RWPE1 (cell line): ENCODE data around the gene SLC24A3.
A peak's percentile ranks its signal among the peaks of the same experiment; 100 is the strongest.

Experiments used
- CTCF ChIA-PET: fragments of 350-600 bp; sonication (Branson Sonifier 250); formaldehyde crosslinking; extraction: SDS; loops from one replicate; lab custom pipeline; 2021; lab: Yijun Ruan, JAX
- POLR2A ChIA-PET: fragments of 400-600 bp; formaldehyde crosslinking; extraction: SDS; loops from one replicate; lab custom pipeline; 2020; ENCODE audit warnings: antibody characterized with exemption; ENCODE audit not compliant: low non-redundant PET; lab: Yijun Ruan, JAX
- DNase-seq: peaks from one replicate; pipeline ENCODE4 v3.0.0; 2012; ENCODE audit warnings: low spot score
- H3K27ac ChIP-seq: fragments of 450-650 bp; 2 replicates; pipeline ENCODE4 v1.5.1; 2017
- TF ChIP-seq, protein P1 (sequence below): fragments of 450-650 bp; conservative IDR thresholded peaks from 2 replicates; pipeline ENCODE4 v1.5.1; 2017; ENCODE audit warnings: low read depth, mild to moderate bottlenecking

The SLC24A3 gene

GRCh38 chr20:19313342-19314069 is 101.1 kb downstream of the SLC24A3 start:
- TF ChIP-seq, protein P1, sequence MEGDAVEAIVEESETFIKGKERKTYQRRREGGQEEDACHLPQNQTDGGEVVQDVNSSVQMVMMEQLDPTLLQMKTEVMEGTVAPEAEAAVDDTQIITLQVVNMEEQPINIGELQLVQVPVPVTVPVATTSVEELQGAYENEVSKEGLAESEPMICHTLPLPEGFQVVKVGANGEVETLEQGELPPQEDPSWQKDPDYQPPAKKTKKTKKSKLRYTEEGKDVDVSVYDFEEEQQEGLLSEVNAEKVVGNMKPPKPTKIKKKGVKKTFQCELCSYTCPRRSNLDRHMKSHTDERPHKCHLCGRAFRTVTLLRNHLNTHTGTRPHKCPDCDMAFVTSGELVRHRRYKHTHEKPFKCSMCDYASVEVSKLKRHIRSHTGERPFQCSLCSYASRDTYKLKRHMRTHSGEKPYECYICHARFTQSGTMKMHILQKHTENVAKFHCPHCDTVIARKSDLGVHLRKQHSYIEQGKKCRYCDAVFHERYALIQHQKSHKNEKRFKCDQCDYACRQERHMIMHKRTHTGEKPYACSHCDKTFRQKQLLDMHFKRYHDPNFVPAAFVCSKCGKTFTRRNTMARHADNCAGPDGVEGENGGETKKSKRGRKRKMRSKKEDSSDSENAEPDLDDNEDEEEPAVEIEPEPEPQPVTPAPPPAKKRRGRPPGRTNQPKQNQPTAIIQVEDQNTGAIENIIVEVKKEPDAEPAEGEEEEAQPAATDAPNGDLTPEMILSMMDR, result no peak
- no peak overlapping the region for H3K27ac ChIP-seq
- POLR2A ChIA-PET, result interaction anchor here (0.7 kb wide), 1 partner anchor 10 kb away, joined by 10 read pairs; no protein-coding TSS in a partner anchor
- no peak for DNase-seq
- CTCF ChIA-PET, result interaction anchor here (0.6 kb wide), 1 partner anchor 349 kb away, joined by 3 read pairs; no protein-coding TSS in a partner anchor

DNA sequence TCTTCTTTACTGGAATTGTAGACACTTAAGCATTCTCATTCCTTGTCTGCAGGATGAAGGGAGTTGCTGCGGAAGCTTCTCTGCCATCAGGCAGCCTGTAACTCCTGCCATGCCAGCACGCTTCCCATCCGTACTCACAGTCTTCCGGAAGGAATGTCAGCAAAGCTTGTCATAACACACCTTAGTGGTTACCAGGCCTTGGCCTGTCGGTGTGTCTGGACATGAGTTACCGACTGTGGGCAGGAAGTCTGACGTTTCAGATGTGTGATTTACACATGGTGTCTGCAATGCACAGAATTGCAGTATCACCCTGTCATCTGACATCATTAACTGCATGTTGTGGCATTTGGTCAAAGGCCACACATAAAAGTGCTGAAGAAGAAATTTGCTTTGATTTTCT is 102.2 kb downstream of the SLC24A3 start:
- TF ChIP-seq, protein P1, result no peak
- DNase-seq, result peak; percentile 59
- H3K27ac ChIP-seq, result peak overlapping the region; percentile 71
- POLR2A ChIA-PET, result no interaction called here
- CTCF ChIA-PET, result interaction anchor here (0.5 kb wide), 1 partner anchor 110 kb away, joined by 4 read pairs; no protein-coding TSS in a partner anchor

- ChIA-PET POLR2A (no interaction called here), CTCF (no interaction called here)
- no peak overlapping the region for H3K27ac ChIP-seq
- no peak for DNase-seq
- TF ChIP-seq, protein P1, result no peak
Measured at GRCh38 chr20:19317237-19318069, 105.0 kb downstream of the SLC24A3 start.

DNA sequence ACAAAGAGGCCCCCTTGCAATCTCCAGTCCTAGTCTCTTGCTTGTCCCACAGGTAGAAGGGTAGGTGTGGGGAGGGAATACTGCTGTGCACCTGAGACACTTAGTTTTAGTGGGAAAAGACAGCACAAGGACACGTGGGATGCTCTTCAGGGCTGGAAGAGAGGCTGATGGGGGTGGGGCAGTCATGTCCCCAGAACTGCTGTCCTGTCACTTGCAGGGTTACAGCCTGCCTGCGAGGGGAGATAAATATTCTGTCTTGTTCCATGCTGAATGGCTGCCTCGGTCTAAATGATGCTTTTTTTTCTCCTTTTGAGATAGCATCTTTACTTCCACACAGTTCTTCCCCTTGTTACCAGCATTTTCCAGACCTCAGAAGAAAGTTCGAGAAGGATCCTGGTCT is 106.2 kb downstream of the SLC24A3 start:
- TF ChIP-seq, protein P1, result no peak
- POLR2A ChIA-PET, result no interaction called here
- DNase-seq, result no peak
- CTCF ChIA-PET, result interaction anchor here (0.6 kb wide), 1 partner anchor 23 kb away, joined by 3 read pairs; no protein-coding TSS in a partner anchor
- H3K27ac ChIP-seq, result no peak overlapping the region

DNA sequence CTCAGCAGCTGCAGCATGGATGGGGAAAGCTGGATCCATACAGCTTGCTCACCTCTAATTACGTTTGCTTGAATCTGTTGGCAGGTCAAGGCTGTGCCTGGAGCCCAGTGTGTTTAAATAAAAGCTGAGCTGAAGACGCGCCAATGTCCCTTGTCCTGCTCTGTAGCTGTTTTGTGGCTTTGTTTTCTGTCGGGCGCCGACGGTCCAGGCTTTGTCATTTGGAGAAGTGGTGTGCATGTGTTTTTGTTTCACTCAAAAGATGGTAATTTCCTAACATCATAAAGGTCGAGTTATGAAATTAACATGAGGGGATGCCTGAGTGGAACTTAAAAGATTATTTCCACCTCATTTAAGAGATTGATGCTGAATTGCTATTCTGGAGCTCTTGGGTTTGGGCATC is 107.6 kb downstream of the SLC24A3 start:
- no peak overlapping the region for H3K27ac ChIP-seq
- ChIA-PET CTCF (no interaction called here), POLR2A (no interaction called here)
- TF ChIP-seq, protein P1, result no peak
- no peak for DNase-seq

DNA sequence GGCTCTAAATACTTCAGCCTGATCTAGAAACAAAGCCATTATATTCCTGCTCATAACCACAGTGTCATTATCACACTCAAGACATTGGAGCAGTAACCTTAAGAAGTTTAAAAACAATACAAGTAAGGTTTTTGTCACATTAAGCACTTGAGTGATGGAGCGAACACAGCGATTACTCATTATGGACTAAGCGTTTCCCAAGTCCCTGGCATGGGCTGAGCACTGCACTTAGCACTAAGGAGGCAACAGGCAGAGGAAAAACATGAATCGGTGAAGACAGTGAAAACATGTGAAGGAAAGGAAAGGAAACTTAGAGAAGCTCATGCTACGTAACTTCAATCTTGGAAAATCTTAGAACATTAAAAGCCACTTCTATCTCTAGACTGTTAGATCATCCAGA is 108.7 kb downstream of the SLC24A3 start:
- ChIA-PET CTCF (no interaction called here), POLR2A (no interaction called here)
- H3K27ac ChIP-seq, result no peak overlapping the region
- no peak for DNase-seq
- TF ChIP-seq, protein P1, result no peak
